Measurements from ENCODE around the gene HES4.
A peak's percentile ranks its signal among the peaks of the same experiment; 100 is the strongest.

HES4 gene

DNA sequence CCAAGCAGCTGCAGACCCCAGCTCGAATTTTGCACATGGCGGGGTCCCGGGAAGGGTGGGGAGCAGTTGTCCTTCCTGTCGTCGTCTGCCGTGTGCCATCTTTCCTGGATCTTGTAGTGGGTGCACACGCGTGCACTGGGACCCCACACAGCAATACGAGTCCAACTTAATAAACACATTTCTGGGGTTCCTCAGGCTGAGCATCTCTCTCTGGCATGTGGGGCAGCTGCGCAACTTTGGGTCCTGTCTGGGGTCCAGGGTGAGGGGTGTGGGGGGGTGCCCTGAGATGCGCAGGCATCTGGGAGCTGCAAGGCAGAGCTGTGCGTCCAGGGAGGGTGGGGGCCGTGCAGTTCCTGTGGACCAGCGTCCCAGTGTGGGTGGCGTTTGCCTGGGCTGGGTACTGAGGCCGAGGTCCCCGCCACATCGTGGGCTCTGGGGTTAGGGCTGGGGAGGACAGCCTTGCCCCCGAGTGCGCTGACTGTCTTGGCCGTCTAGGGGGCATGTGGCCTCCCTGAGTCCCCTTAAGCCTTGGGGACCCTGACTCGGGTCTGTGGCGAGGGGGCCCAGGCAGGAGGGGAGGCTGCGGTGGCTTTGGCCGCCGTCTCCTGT, 34.3 kb downstream of the HES4 start:
- no peak for DNase-seq

DNA sequence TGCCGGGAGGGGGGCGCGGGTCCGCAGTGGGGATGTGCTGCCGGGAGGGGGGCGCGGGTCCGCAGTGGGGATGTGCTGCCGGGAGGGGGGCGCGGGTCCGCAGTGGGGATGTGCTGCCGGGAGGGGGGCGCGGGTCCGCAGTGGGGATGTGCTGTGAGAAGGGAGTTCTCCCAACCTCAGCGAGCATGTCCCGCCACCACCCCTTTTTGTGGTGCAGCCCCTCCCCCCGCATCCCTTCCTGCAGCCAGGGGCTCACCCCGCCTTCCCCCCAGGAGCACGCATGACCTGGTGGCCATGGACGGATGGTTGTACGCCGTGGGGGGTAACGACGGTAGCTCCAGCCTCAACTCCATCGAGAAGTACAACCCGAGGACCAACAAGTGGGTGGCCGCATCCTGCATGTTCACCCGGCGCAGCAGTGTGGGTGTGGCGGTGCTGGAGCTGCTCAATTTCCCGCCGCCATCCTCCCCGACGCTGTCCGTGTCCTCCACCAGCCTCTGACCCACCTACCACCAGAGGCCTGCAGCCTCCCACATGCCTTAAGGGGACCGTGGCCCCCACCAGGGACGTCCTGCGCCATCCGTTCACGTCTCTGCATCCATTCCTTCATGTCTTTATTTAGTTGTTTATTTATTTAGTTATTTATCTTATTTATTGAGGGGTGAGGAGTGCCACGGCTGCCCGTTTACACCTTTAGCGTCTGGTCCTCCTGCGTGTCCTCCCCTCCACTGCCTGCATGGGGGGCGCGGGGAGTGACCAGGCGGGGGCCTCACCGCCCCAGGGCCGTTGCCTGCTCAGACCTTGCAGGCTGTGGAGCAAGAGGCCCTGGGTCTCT, 35.0 kb downstream of the HES4 start:
- no peak for DNase-seq

DNA sequence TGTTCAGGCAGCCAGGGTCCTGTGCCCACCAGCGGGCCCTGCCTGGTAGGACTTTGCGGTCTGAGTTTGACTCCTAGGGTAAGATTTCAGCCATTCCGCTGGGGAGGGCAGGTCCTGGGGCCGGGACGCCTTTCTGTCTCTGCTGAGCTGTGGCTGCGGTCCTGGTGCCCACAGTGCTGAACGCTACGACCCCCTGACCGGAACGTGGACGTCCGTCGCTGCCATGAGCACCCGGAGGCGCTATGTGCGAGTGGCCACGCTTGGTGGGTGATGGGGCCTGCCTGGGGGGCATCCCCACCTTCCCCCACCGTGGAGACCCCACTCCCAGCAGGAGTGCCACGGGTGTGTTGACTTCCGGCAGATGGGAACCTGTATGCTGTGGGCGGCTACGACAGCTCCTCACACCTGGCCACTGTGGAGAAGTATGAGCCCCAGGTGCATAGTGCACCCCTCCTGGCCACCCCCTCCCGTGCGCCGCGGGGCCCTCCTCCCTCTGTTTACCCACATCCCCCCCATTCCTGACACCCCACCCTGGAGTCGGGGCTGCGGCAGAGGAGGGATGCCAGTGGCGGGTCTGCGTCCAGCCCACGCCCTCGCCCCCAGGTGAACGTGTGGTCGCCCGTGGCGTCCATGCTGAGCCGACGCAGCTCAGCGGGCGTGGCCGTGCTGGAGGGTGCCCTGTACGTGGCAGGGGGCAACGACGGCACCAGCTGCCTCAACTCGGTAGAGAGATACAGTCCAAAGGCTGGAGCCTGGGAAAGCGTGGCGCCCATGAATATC, 36.0 kb downstream of the HES4 start:
- no peak for DNase-seq

DNA sequence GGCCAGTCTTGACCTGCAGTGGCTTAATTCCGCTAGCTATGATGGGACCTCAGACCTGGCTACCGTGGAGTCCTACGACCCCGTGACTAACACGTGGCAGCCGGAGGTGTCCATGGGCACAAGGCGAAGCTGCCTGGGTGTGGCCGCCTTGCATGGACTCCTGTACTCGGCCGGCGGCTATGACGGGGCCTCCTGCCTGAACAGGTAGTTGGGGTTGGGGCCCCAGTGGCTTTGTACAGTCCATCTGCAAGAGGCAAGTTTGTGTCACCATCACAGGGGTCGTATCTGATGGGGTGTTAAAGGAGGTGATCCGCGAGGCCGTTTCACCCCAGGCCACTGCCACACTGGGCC, 36.6 kb downstream of the HES4 start:
- DNase-seq, result no peak

DNA sequence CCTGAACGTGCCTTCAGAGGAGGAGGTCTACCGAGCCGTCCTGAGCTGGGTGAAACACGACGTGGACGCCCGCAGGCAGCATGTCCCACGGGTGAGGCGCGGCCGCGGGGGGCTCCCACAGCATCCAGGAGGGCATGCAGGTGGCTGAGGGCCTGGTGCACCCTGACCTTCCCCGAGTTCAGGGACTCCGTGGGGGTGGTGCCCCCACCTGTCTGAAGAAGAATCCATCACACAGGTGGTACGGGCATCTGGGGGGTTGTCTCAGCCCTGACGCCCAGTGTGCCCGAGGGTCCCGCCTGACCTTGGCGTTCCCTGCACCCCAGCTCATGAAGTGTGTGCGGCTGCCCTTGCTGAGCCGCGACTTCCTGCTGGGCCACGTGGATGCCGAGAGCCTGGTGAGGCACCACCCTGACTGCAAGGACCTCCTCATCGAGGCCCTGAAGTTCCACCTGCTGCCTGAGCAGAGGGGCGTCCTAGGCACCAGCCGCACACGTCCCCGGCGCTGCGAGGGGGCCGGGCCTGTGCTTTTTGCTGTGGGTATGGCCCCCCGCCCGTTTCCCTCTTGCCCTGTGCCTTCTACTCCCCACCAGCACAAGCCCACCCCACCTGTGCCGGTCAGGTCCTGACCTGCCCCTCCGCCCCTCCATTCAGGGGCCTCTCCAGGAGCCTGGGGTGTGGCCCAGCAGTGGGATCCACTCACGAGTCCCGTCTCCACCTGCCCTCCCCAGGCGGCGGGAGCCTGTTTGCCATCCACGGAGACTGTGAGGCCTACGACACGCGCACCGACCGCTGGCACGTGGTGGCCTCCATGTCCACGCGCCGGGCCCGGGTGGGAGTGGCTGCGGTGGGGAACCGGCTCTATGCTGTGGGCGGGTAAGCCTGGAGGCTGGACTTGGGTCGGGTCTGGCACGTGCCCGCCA, 37.3 kb downstream of the HES4 start:
- DNase-seq, result no peak

DNA sequence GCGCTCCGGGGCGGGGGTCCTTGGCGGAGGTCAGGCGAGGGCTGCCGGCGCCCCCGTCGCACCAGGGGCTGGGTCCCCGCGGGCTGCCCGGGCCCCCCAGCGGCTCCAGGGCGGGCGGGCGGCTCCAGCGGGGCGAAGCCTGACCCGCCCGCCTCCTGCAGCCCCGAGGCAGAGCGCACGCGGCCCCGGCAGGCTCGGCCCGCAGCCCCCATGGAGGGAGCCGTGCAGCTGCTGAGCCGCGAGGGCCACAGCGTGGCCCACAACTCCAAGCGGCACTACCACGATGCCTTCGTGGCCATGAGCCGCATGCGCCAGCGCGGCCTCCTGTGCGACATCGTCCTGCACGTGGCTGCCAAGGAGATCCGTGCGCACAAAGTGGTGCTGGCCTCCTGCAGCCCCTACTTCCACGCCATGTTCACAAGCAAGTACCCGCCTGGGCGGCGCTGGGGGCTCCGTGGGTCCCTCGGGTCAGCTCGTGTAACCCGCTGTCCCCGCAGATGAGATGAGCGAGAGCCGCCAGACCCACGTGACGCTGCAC, 38.7 kb downstream of the HES4 start:
- DNase-seq, result no peak

GRCh38 chr1:960363-961131, 39.4 kb downstream of the HES4 start, which contains the start of gene KLHL17:
Gene KLHL17, plus strand, starts transcription at chr1:960584. Its CDS starts 110 bp downstream, at chr1:960694.
- DNase-seq, result peak; percentile 52 to 77 (median 62)

- DNase-seq, result no peak
Measured at GRCh38 chr1:959731-960362, 40.0 kb downstream of the HES4 start.

DNA sequence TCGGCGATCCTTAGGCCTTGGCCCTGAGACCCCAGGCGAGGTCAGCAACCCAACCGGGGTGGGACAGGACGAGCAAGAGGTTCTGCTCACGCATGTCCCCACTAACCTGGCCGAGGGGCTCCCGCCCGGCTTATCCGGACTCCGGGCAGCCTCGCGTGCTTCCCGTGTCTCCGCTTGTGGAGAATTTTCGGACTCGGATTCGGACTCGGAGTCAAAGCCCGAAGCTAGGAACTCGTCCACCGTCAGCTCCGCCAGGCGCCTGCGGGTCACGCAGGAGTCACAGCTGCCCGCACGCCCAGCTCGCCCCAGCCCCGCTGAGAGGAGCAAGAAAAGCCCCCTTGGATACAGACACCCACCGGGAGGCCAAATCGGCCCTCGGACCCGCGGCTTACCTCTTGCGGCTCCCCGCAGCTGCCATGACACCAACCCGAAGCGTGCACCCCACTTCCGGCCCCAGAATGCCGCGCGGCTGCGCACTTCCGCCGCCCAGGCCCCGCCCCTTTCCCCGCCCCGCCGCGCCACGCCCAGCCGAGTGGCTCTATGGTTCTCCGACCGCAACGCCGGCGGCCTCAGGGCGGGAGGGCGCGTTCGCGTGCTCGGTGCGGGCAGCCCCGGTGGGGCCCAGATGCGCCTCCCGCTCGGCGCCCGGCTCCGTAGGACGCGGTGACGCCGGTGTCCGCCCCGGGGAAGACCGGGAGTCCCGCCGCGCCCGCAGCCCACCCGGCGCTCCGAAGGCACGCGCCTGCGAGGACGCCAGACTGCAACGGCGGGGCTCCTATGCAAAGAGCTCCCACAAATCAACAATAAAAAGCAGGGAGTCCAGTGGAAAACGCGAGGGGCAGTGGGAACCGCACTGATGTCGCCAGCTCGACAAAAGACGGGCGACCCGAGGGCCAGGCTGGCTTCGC, 40.8 kb downstream of the HES4 start, which contains the start of gene NOC2L:
Gene NOC2L (minus strand): TSS at position 434 of the 908 bp plus-strand sequence. CDS start 16 bp downstream, at position 418.
- peak; percentile 96 to 97 (median 96) for DNase-seq

- DNase-seq, result no peak
Measured at GRCh38 chr1:956636-957035, 43.3 kb downstream of the HES4 start.

- no peak for DNase-seq
Measured at GRCh38 chr1:955474-955873, 44.4 kb downstream of the HES4 start.

GRCh38 chr1:954927-955326, 45.0 kb downstream of the HES4 start:
- no peak for DNase-seq

GRCh38 chr1:953524-954320, 46.2 kb downstream of the HES4 start:
- DNase-seq, result no peak

DNA sequence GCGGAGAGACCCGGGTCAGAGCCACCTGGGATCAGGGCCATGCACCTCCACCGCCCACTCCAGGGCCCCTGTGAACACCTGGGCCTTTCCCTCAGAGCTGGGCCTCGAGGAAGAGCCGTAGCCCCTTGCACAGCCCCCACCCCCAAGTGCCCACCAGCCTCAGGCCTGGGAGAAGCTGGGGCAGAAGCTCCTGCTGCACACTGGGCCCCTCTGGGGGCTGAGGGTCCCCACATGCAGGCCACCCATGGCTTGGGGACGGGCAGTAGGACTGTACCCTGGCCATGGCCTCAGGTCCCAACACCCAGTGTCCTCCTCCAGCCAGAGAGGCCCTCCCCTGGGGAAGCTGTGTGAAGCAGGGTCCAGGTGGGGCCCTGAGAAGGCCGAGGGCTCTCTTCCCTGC, 47.3 kb downstream of the HES4 start:
- no peak for DNase-seq

DNA sequence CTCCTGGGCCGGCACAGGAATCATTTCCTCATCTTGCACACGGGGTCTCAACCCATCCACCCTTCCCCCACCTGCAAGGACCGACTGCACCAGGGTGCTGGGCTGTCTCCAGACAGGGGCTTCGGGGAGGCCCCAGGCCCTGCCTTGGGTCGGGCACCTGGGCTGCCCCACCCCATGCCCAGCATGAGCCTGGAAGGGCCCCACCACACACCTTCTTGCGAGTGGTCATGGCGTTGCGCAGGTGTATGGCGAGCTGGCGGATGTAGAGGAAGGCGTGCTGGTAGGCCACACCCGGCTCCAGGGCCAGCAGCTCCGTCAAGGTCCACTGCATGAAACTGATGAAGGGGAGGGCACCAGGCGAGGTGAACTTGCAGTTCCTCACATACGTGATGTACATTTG, 47.7 kb downstream of the HES4 start:
- DNase-seq, result no peak

- DNase-seq, result no peak
Measured at GRCh38 chr1:951364-951763, 48.5 kb downstream of the HES4 start.

- DNase-seq, result no peak
Measured at GRCh38 chr1:950881-951280, 49.0 kb downstream of the HES4 start.

GRCh38 chr1:950268-950667, 49.6 kb downstream of the HES4 start:
- no peak for DNase-seq
